Subcutaneous abdominal adipose tissue (tissue), 5 donors: ENCODE results near the gene RAF1.
"Not testable (repeated sequence)": the region's sequence is repeated elsewhere in the genome, so short reads cannot be mapped to it uniquely, and the experiment has no call there.

Experiments used
- H3K27ac ChIP-seq: one replicate; pipeline ENCODE4 v1.7.0; 2013; ENCODE audit warnings: low read depth, mild to moderate bottlenecking, inconsistent platforms, low read length, moderate library complexity
- H3K27me3 ChIP-seq, 5 donors: one replicate each; pipeline ENCODE4 v1.7.0; 2013; ENCODE audit warnings: low read length in 5 of 5, inconsistent platforms in 1 of 5; ENCODE audit not compliant: control insufficient read depth in 5 of 5, insufficient read depth in 4 of 5
- H3K36me3 ChIP-seq, 5 donors: one replicate each; pipeline ENCODE4 v1.7.0; 2013; ENCODE audit warnings: low read length in 5 of 5; ENCODE audit not compliant: control insufficient read depth in 5 of 5, insufficient read depth in 5 of 5
- H3K4me1 ChIP-seq, 5 donors: one replicate each; pipeline ENCODE4 v1.7.0; 2013; ENCODE audit warnings: low read length in 5 of 5, mild to moderate bottlenecking in 3 of 5, moderate library complexity in 1 of 5; ENCODE audit not compliant: control insufficient read depth in 5 of 5, insufficient read depth in 5 of 5
- H3K4me3 ChIP-seq, 5 donors: one replicate each; pipeline ENCODE4 v1.7.0; 2013; ENCODE audit warnings: low read length in 5 of 5, low read depth in 1 of 5
- H3K9ac ChIP-seq, 5 donors: one replicate each; pipeline ENCODE4 v1.7.0; 2013; ENCODE audit warnings: low read length in 5 of 5, mild to moderate bottlenecking in 4 of 5, moderate library complexity in 3 of 5
- H3K9me3 ChIP-seq, 5 donors: one replicate each; pipeline ENCODE4 v1.7.0; 2013; ENCODE audit warnings: low read length in 5 of 5; ENCODE audit not compliant: control insufficient read depth in 5 of 5
- donor health status: healthy.
- donor health status: healthy.
- donor health status: healthy.
- donor health status: healthy.
- donor health status: healthy.

Gene RAF1

GRCh38 chr3:12643724-12644123, 20.2 kb downstream of the RAF1 start:
- no peak overlapping the region for H3K4me3 ChIP-seq
- no peak overlapping the region for H3K9ac ChIP-seq
- H3K36me3 ChIP-seq, result no peaks in the 10 kb centered on the region
- no peaks in the 10 kb centered on the region for H3K9me3 ChIP-seq
- no peaks in the 10 kb centered on the region for H3K27me3 ChIP-seq
- no peak overlapping the region for H3K27ac ChIP-seq
- peaks cover 0 to 38% (median 24%) of the 10 kb centered on the region in 5 donors for H3K4me1 ChIP-seq

- Histone ChIP-seq H3K4me3 (no peak overlapping the region), H3K36me3 (no peaks in the 10 kb centered on the region), H3K27ac (no peak overlapping the region), H3K4me1 (peaks cover 0 to 38% (median 22%) of the 10 kb centered on the region in 5 donors), H3K9ac (no peak overlapping the region), H3K27me3 (no peaks in the 10 kb centered on the region), H3K9me3 (no peaks in the 10 kb centered on the region)
Observed at GRCh38 chr3:12643010-12643380, 20.9 kb downstream of the RAF1 start.

- H3K9ac ChIP-seq, H3K27me3 ChIP-seq, H3K9me3 ChIP-seq, H3K27ac ChIP-seq, H3K4me3 ChIP-seq, H3K36me3 ChIP-seq: not testable (repeated sequence)
- H3K4me1 ChIP-seq, result peaks cover 0 to 28% (median 14%) of the 10 kb centered on the region in 5 donors
Observed at GRCh38 chr3:12640853-12641252, 23.1 kb downstream of the RAF1 start.

GRCh38 chr3:12638105-12638504, 25.8 kb downstream of the RAF1 start:
- H3K9ac ChIP-seq, result no peak overlapping the region
- H3K27ac ChIP-seq, result no peak overlapping the region
- peaks cover 0 to 6% (median 5%) of the 10 kb centered on the region in 5 donors for H3K36me3 ChIP-seq
- no peaks in the 10 kb centered on the region for H3K27me3 ChIP-seq
- H3K9me3 ChIP-seq, result no peaks in the 10 kb centered on the region
- no peak overlapping the region for H3K4me3 ChIP-seq
- H3K4me1 ChIP-seq, result peaks cover 0 to 13% (median 6%) of the 10 kb centered on the region in 5 donors

GRCh38 chr3:12633108-12633507, 30.8 kb downstream of the RAF1 start:
- Histone ChIP-seq H3K27me3 (no peaks in the 10 kb centered on the region), H3K4me1 (peaks cover 0 to 10% (median 6%) of the 10 kb centered on the region in 5 donors), H3K36me3 (peaks cover 0 to 6% (median 5%) of the 10 kb centered on the region in 5 donors), H3K4me3 (no peak overlapping the region), H3K27ac (no peak overlapping the region), H3K9ac (no peak overlapping the region), H3K9me3 (no peaks in the 10 kb centered on the region)

GRCh38 chr3:12632523-12632922, 31.4 kb downstream of the RAF1 start:
- peaks cover 0 to 10% (median 6%) of the 10 kb centered on the region in 5 donors for H3K4me1 ChIP-seq
- H3K36me3 ChIP-seq, result peaks cover 0 to 5% (median 4%) of the 10 kb centered on the region in 5 donors
- no peak overlapping the region for H3K27ac ChIP-seq
- no peak overlapping the region for H3K4me3 ChIP-seq
- H3K9ac ChIP-seq, result no peak overlapping the region
- H3K9me3 ChIP-seq, result no peaks in the 10 kb centered on the region
- H3K27me3 ChIP-seq, result no peaks in the 10 kb centered on the region

GRCh38 chr3:12630843-12631242, 33.1 kb downstream of the RAF1 start:
- not testable (repeated sequence) for H3K9ac ChIP-seq, H3K27ac ChIP-seq
- H3K4me1 ChIP-seq, result peaks cover 0 to 10% (median 6%) of the 10 kb centered on the region in 5 donors

GRCh38 chr3:12630292-12630691, 33.6 kb downstream of the RAF1 start:
- Histone ChIP-seq H3K27ac (no peak overlapping the region), H3K36me3 (no peaks in the 10 kb centered on the region), H3K4me3 (no peak overlapping the region), H3K9ac (no peak overlapping the region), H3K9me3 (no peaks in the 10 kb centered on the region), H3K27me3 (no peaks in the 10 kb centered on the region), H3K4me1 (peaks cover 0 to 16% (median 6%) of the 10 kb centered on the region in 5 donors)

More at GRCh38 chr3:12630843-12631242, 33.1 kb downstream of the RAF1 start:
- H3K9me3 ChIP-seq, H3K36me3 ChIP-seq, H3K27me3 ChIP-seq, H3K4me3 ChIP-seq: not testable (repeated sequence)

- H3K9ac ChIP-seq, result no peak overlapping the region
Observed at GRCh38 chr3:12629560-12629959, 34.4 kb downstream of the RAF1 start.

GRCh38 chr3:12628813-12629212, 35.1 kb downstream of the RAF1 start:
- H3K27ac ChIP-seq, result no peak overlapping the region
- H3K4me1 ChIP-seq, result peaks cover 0 to 17% (median 5%) of the 10 kb centered on the region in 5 donors
- H3K9ac ChIP-seq, result no peak overlapping the region
- H3K36me3 ChIP-seq, result no peaks in the 10 kb centered on the region
- H3K9me3 ChIP-seq, result no peaks in the 10 kb centered on the region
- no peaks in the 10 kb centered on the region for H3K27me3 ChIP-seq
- H3K4me3 ChIP-seq, result no peak overlapping the region

More at GRCh38 chr3:12629560-12629959, 34.4 kb downstream of the RAF1 start:
- Histone ChIP-seq H3K9me3 (no peaks in the 10 kb centered on the region), H3K27me3 (no peaks in the 10 kb centered on the region), H3K4me1 (peaks cover 0 to 17% (median 6%) of the 10 kb centered on the region in 5 donors), H3K4me3 (no peak overlapping the region), H3K27ac (no peak overlapping the region), H3K36me3 (no peaks in the 10 kb centered on the region)

- H3K27me3 ChIP-seq, result no peaks in the 10 kb centered on the region
- H3K4me3 ChIP-seq, result no peak overlapping the region
- no peak overlapping the region for H3K9ac ChIP-seq
- no peaks in the 10 kb centered on the region for H3K9me3 ChIP-seq
- H3K27ac ChIP-seq, result no peak overlapping the region
- peaks cover 0 to 17% (median 6%) of the 10 kb centered on the region in 5 donors for H3K4me1 ChIP-seq
- H3K36me3 ChIP-seq, result no peaks in the 10 kb centered on the region
Observed at GRCh38 chr3:12627370-12627769, 36.5 kb downstream of the RAF1 start.
